Measurements from ENCODE around the gene CTSS. TPM values are rescaled to one million over a fixed set of nuclear protein-coding genes. Genes with fewer than 3 reads are reported as not detected.

Gene CTSS
- total RNA-seq, 1 donor from 2014 or later: 4.4 TPM

DNA sequence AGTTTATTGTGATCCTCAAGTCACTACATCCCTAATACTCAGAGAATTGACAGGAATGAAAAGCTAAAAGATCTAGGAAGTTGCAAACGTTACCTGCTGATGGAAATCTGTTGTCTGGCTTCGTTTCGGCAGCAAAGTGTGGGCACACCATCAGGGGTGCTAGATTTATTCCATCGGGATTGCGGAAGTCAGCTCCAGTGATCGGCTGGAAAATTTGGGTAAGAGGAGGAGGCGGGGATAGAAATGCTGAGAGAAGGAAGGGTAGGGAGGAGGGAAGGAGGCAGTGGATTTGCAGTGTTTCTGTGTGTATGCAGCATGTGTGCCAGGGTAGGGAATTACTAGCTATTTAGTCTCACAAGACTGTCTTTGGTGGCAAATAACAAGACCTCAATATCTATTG, 42.5 kb upstream of the CTSS start, which contains the start of gene CTSK:
Gene CTSK (minus strand): TSS at position 140 of the 400 bp plus-strand sequence. CDS start 1,455 bp downstream, outside the sequence.
- H3K27ac Mint-ChIP-seq (ENCODE audit: unreplicated experiment): peak within 1 kb of the TSS; percentile 69
- no peak for TF ChIP-seq CTCF (IDR thresholded peaks at IDR 0.05)
- H3K27me3 Mint-ChIP-seq (ENCODE audit: unreplicated experiment): no peaks in the 10 kb centered on the region
- H3K4me3 Mint-ChIP-seq (ENCODE audit: unreplicated experiment): peak within 1 kb of the TSS; percentile 76
- H3K4me1 Mint-ChIP-seq (ENCODE audit: unreplicated experiment): peaks cover 36% of the 10 kb centered on the region
- peaks cover 10% of the 10 kb centered on the region for H3K36me3 Mint-ChIP-seq (ENCODE audit: unreplicated experiment)
- no peak for DNase-seq (ENCODE audit: extremely low spot score, unreplicated experiment)
- H3K9me3 Mint-ChIP-seq (ENCODE audit: unreplicated experiment): no peaks in the 10 kb centered on the region

DNA sequence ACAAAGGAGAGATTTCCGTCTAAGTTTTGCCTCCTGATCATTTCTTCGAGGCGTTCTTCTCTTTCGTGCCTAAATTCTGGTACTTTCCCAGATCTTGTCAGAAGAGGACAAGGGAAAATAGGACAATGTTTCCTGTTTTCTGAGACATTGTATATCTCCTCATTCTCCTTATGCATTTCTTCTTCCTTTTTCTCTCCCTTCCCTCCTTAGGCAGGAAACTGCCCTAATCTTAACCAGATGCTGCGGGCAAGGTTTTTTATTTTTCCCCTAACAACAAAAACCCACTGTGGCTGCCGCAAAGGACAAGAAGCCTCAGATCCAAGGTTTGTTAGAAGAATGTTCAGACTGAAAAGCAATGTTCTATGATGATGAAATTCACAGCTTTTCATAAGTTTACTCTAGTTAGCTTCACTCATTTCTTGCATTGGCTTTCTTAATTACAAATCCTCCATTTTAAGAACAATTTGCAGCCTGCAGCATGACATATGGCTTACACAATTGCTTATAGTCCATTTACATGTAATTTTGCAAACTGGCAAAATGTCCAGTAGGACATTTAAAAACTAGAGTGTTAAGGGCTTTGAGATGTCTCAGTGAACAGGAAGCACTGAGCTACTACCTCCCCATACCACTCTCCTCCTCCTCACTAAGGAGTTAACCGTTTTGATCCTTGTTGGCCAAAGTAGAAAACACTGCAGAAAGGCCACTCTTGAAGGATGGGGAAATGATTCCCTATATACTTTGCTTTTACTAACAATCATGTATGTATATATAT, 41.9 kb upstream of the CTSS start:
- Mint-ChIP-seq H3K36me3 (ENCODE audit: unreplicated experiment) (peaks cover 11% of the 10 kb centered on the region), H3K27me3 (ENCODE audit: unreplicated experiment) (no peaks in the 10 kb centered on the region), H3K9me3 (ENCODE audit: unreplicated experiment) (no peaks in the 10 kb centered on the region), H3K27ac (ENCODE audit: unreplicated experiment) (peak overlapping the region; percentile 69), H3K4me1 (ENCODE audit: unreplicated experiment) (peaks cover 36% of the 10 kb centered on the region), H3K4me3 (ENCODE audit: unreplicated experiment) (peak overlapping the region; percentile 76)
- no peak for TF ChIP-seq CTCF (IDR thresholded peaks at IDR 0.05)
- no peak for DNase-seq (ENCODE audit: extremely low spot score, unreplicated experiment)

DNA sequence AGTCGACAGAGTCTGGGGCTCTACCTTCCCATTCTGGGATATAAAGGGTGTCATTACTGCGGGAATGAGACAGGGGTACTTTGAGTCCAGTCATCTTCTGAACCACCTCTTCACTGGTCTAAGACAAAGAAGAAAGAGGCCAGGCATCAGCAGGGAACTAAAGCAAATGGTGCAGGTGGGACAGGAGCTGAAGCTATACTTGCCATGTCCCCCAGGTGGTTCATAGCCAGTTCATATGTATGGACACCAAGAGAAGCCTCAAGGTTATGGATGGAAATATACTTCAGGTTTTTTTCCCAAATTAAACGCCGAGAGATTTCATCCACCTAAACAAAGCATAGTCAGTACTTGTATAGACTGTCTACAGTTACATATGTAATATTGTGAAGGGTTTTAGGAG, 40.3 kb upstream of the CTSS start:
- no peak for DNase-seq (ENCODE audit: extremely low spot score, unreplicated experiment)
- Mint-ChIP-seq H3K36me3 (ENCODE audit: unreplicated experiment) (peaks cover 11% of the 10 kb centered on the region), H3K27ac (ENCODE audit: unreplicated experiment) (no peak overlapping the region), H3K9me3 (ENCODE audit: unreplicated experiment) (no peaks in the 10 kb centered on the region), H3K4me1 (ENCODE audit: unreplicated experiment) (peaks cover 36% of the 10 kb centered on the region), H3K4me3 (ENCODE audit: unreplicated experiment) (no peak overlapping the region), H3K27me3 (ENCODE audit: unreplicated experiment) (no peaks in the 10 kb centered on the region)
- TF ChIP-seq CTCF (IDR thresholded peaks at IDR 0.05): no peak

- Mint-ChIP-seq H3K27ac (ENCODE audit: unreplicated experiment) (no peak overlapping the region), H3K9me3 (ENCODE audit: unreplicated experiment) (no peaks in the 10 kb centered on the region), H3K36me3 (ENCODE audit: unreplicated experiment) (peaks cover 8% of the 10 kb centered on the region), H3K4me1 (ENCODE audit: unreplicated experiment) (peaks cover 34% of the 10 kb centered on the region), H3K4me3 (ENCODE audit: unreplicated experiment) (no peak overlapping the region), H3K27me3 (ENCODE audit: unreplicated experiment) (no peaks in the 10 kb centered on the region)
- no peak for DNase-seq (ENCODE audit: extremely low spot score, unreplicated experiment)
- TF ChIP-seq CTCF (IDR thresholded peaks at IDR 0.05): no peak
Measured at GRCh38 chr1:150804671-150805070, 39.1 kb upstream of the CTSS start.

- no peaks in the 10 kb centered on the region for H3K9me3 Mint-ChIP-seq (ENCODE audit: unreplicated experiment)
- peaks cover 45% of the 10 kb centered on the region for H3K36me3 Mint-ChIP-seq (ENCODE audit: unreplicated experiment)
- H3K27ac Mint-ChIP-seq (ENCODE audit: unreplicated experiment): no peak overlapping the region
- no peak overlapping the region for H3K4me3 Mint-ChIP-seq (ENCODE audit: unreplicated experiment)
- DNase-seq (ENCODE audit: extremely low spot score, unreplicated experiment): no peak
- no peak for TF ChIP-seq CTCF (IDR thresholded peaks at IDR 0.05)
- H3K27me3 Mint-ChIP-seq (ENCODE audit: unreplicated experiment): no peaks in the 10 kb centered on the region
- no peaks in the 10 kb centered on the region for H3K4me1 Mint-ChIP-seq (ENCODE audit: unreplicated experiment)
Measured at GRCh38 chr1:150799089-150799488, 33.5 kb upstream of the CTSS start.

Measured in osteocyte (in vitro differentiated cells).